ENCODE measurements around the gene TUB. TPM values are rescaled to one million over a fixed set of nuclear protein-coding genes. Genes with fewer than 3 reads are reported as not detected.

The TUB gene
- total RNA-seq, 1 donor from 2014 or later, result 2.9 TPM

- H3K36me3 Mint-ChIP-seq (ENCODE audit: low read depth, unreplicated experiment), result no peaks in the 10 kb centered on the region
- peaks cover 9% of the 10 kb centered on the region for H3K4me1 Mint-ChIP-seq (ENCODE audit: unreplicated experiment)
Measured at GRCh38 chr11:8107642-8108041, 26.6 kb downstream of the TUB start.

GRCh38 chr11:8108421-8108820 lies 27.4 kb downstream of the TUB start:
- no peak for TF ChIP-seq CTCF (IDR thresholded peaks at IDR 0.05; ENCODE audit: unreplicated experiment)
- DNase-seq (ENCODE audit: low spot score), result no peak
- Mint-ChIP-seq H3K4me1 (ENCODE audit: unreplicated experiment) (peaks cover 9% of the 10 kb centered on the region), H3K27ac (ENCODE audit: unreplicated experiment) (no peak overlapping the region), H3K36me3 (ENCODE audit: low read depth, unreplicated experiment) (no peaks in the 10 kb centered on the region), H3K4me3 (ENCODE audit: unreplicated experiment) (no peak overlapping the region), H3K27me3 (ENCODE audit: unreplicated experiment) (no peaks in the 10 kb centered on the region), H3K9me3 (ENCODE audit: unreplicated experiment) (no peaks in the 10 kb centered on the region)

More at GRCh38 chr11:8107642-8108041, 26.6 kb downstream of the TUB start:
- DNase-seq (ENCODE audit: low spot score), result no peak
- no peak for TF ChIP-seq CTCF (IDR thresholded peaks at IDR 0.05; ENCODE audit: unreplicated experiment)
- H3K27ac Mint-ChIP-seq (ENCODE audit: unreplicated experiment), result peak overlapping the region; percentile 68
- no peaks in the 10 kb centered on the region for H3K9me3 Mint-ChIP-seq (ENCODE audit: unreplicated experiment)
- H3K4me3 Mint-ChIP-seq (ENCODE audit: unreplicated experiment), result no peak overlapping the region
- H3K27me3 Mint-ChIP-seq (ENCODE audit: unreplicated experiment), result no peaks in the 10 kb centered on the region

GRCh38 chr11:8109675-8110074 lies 28.7 kb downstream of the TUB start:
- H3K4me3 Mint-ChIP-seq (ENCODE audit: unreplicated experiment), result no peak overlapping the region
- no peaks in the 10 kb centered on the region for H3K27me3 Mint-ChIP-seq (ENCODE audit: unreplicated experiment)
- H3K9me3 Mint-ChIP-seq (ENCODE audit: unreplicated experiment), result no peaks in the 10 kb centered on the region
- no peak for TF ChIP-seq CTCF (IDR thresholded peaks at IDR 0.05; ENCODE audit: unreplicated experiment)
- peaks cover 4% of the 10 kb centered on the region for H3K36me3 Mint-ChIP-seq (ENCODE audit: low read depth, unreplicated experiment)
- H3K27ac Mint-ChIP-seq (ENCODE audit: unreplicated experiment), result no peak overlapping the region
- H3K4me1 Mint-ChIP-seq (ENCODE audit: unreplicated experiment), result peaks cover 9% of the 10 kb centered on the region
- DNase-seq (ENCODE audit: low spot score), result no peak

GRCh38 chr11:8110396-8110795 lies 29.4 kb downstream of the TUB start:
- no peak overlapping the region for H3K27ac Mint-ChIP-seq (ENCODE audit: unreplicated experiment)

GRCh38 chr11:8111636-8112035 lies 30.6 kb downstream of the TUB start:
- no peak for DNase-seq (ENCODE audit: low spot score)
- Mint-ChIP-seq H3K4me1 (ENCODE audit: unreplicated experiment) (peaks cover 9% of the 10 kb centered on the region), H3K9me3 (ENCODE audit: unreplicated experiment) (peaks cover 4% of the 10 kb centered on the region), H3K4me3 (ENCODE audit: unreplicated experiment) (no peak overlapping the region), H3K27me3 (ENCODE audit: unreplicated experiment) (no peaks in the 10 kb centered on the region), H3K36me3 (ENCODE audit: low read depth, unreplicated experiment) (peaks cover 4% of the 10 kb centered on the region), H3K27ac (ENCODE audit: unreplicated experiment) (no peak overlapping the region)
- no peak for TF ChIP-seq CTCF (IDR thresholded peaks at IDR 0.05; ENCODE audit: unreplicated experiment)

More at GRCh38 chr11:8110396-8110795, 29.4 kb downstream of the TUB start:
- Mint-ChIP-seq H3K27me3 (ENCODE audit: unreplicated experiment) (no peaks in the 10 kb centered on the region), H3K9me3 (ENCODE audit: unreplicated experiment) (no peaks in the 10 kb centered on the region), H3K36me3 (ENCODE audit: low read depth, unreplicated experiment) (peaks cover 4% of the 10 kb centered on the region), H3K4me3 (ENCODE audit: unreplicated experiment) (no peak overlapping the region), H3K4me1 (ENCODE audit: unreplicated experiment) (peaks cover 9% of the 10 kb centered on the region)
- no peak for TF ChIP-seq CTCF (IDR thresholded peaks at IDR 0.05; ENCODE audit: unreplicated experiment)
- no peak for DNase-seq (ENCODE audit: low spot score)
